Right kidney (tissue), 1 donor: Measurements from ENCODE around the gene DDC.
"Not testable (repeated sequence)": the region's sequence is repeated elsewhere in the genome, so short reads cannot be mapped to it uniquely, and the experiment has no call there.

Experiments used
- DNase-seq: peaks from one replicate; pipeline ENCODE4 v3.0.0-alpha.2; 2016

The DDC gene

GRCh38 chr7:50555594-50556140, 9.5 kb downstream of the DDC start:
- DNase-seq, result no peak

GRCh38 chr7:50554431-50555322, 10.5 kb downstream of the DDC start:
- no peak for DNase-seq

GRCh38 chr7:50553973-50554372, 11.2 kb downstream of the DDC start:
- DNase-seq, result no peak

GRCh38 chr7:50552921-50553320, 12.3 kb downstream of the DDC start:
- no peak for DNase-seq

GRCh38 chr7:50552139-50552538, 13.1 kb downstream of the DDC start:
- no peak for DNase-seq

- not testable (repeated sequence) for DNase-seq
Observed at GRCh38 chr7:50545613-50546012, 19.6 kb downstream of the DDC start.

- DNase-seq, result no peak
Observed at GRCh38 chr7:50544992-50545391, 20.2 kb downstream of the DDC start.

GRCh38 chr7:50543776-50544442, 21.3 kb downstream of the DDC start:
- no peak for DNase-seq

GRCh38 chr7:50542132-50542531, 23.1 kb downstream of the DDC start:
- DNase-seq, result no peak

GRCh38 chr7:50540785-50541579, 24.2 kb downstream of the DDC start:
- DNase-seq, result no peak

GRCh38 chr7:50539725-50540124, 25.5 kb downstream of the DDC start:
- DNase-seq, result no peak

GRCh38 chr7:50538478-50538877, 26.7 kb downstream of the DDC start:
- no peak for DNase-seq

- no peak for DNase-seq
Observed at GRCh38 chr7:50537417-50537816, 27.8 kb downstream of the DDC start.

GRCh38 chr7:50535291-50535711, 29.9 kb downstream of the DDC start:
- DNase-seq, result not testable (repeated sequence)

- DNase-seq, result no peak
Observed at GRCh38 chr7:50534690-50535290, 30.4 kb downstream of the DDC start.

GRCh38 chr7:50533866-50534265, 31.3 kb downstream of the DDC start:
- DNase-seq, result no peak

- DNase-seq, result no peak
Observed at GRCh38 chr7:50531928-50532327, 33.3 kb downstream of the DDC start.

- DNase-seq, result no peak
Observed at GRCh38 chr7:50531401-50531911, 33.7 kb downstream of the DDC start.

GRCh38 chr7:50530766-50531165, 34.4 kb downstream of the DDC start:
- no peak for DNase-seq

- DNase-seq, result no peak
Observed at GRCh38 chr7:50529093-50529862, 35.9 kb downstream of the DDC start.
